ENCODE measurements around the gene UBE2E2.
"Not testable (repeated sequence)": the region's sequence is repeated elsewhere in the genome, so short reads cannot be mapped to it uniquely, and the experiment has no call there.

Gene UBE2E2

DNA sequence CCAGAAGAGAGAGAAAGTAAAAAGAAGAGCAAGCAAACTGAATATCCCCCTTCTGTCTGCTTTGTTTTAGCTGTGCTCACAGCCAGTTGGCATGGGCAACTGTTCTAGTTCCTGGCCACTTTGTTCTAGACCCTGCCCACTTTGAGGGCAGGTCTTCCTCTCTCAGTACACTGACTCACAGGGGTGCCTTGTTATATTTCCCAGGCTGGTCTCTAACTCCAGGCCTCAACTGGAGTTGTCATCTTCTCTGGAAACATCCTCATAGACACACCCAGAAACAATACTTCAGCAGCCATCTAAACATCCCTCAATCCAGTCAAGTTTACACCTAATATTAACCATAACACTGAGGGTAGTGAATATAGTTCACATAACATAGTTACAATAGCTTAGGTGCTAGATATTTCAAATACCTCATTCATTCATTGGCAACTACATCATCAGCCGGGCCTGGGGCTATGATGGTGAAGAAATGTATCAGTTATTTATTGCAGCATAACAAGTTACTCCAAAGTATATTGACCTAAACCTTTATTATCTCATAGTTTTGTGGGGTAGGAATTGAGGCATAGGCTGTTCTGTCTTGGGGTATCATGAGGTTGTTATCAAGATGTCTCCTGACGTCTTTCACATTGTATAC lies 106.0 kb downstream of the UBE2E2 start:
- ATAC-seq (no peak), DNase-seq (no peak)
- H3K4me1 Mint-ChIP-seq = peaks cover 10% of the 10 kb centered on the region
- peaks cover 0 to 9% of the 10 kb centered on the region in 2 donors for H3K9me3 Mint-ChIP-seq
- H3K27me3 Mint-ChIP-seq = no peaks in the 10 kb centered on the region
- no peak overlapping the region for H3K27ac Mint-ChIP-seq
- no peak overlapping the region for H3K4me3 Mint-ChIP-seq

DNA sequence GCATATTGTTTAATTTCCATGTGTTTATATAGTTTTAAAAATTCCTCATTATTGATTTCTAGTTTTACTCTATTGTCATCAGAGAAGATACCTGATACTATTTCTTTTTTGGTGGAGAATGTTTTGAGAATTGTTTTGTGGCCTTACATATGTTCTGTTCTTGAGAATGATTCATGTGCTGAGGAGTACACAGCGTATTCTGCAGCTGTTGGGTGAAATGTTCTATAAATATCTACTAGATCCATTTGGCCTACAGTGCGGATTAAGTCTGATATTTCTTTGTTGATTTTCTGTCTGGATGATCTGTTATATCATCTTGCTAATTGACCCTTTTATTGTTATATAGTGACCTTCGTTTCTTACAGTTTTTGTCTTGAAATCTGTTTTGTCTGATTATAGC lies 109.7 kb downstream of the UBE2E2 start:
- no peak for DNase-seq
- Mint-ChIP-seq H3K27ac (no peak overlapping the region), H3K27me3 (no peaks in the 10 kb centered on the region), H3K9me3 (peaks cover 9 to 30% of the 10 kb centered on the region in 2 donors), H3K4me3 (no peak overlapping the region), H3K4me1 (peaks cover 19% of the 10 kb centered on the region)
- ATAC-seq = no peak

DNA sequence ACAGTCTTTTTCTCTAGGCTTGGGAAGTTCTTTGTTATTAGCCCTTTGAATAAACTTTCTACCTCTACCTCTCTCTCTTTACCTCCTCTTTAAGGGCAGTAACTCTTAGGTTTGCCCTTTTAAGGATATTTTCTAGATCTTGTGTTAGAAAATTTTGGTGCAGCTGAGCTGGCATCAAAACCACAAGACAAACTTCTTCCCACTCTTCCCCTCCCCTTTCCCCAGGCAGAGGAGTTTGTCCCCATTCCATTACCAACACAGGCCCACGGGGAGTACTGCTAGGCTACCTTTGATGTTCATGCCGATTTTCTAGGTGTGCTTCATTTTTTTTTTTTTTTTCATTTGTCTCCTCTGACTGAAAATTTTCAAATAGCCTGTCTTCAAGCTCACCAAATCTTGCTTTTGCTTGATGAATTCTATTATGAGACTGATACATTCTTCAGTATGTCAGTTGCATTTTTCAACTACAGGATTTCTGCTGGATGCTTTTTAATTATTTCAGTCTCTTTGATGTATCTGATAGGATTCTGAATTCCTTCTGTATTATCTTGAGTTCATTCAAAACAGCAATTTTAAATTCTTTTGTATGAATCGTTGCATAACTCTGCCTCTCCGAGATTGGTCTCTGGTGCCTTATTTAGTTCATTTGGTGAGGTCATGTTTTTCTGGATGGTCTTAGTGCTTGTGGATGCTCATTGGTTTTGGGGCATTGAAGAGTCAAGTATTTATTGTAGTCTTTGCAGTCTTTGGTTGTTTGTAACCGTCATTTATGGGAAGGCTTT lies 112.0 kb downstream of the UBE2E2 start:
- no peak overlapping the region for H3K4me3 Mint-ChIP-seq
- peaks cover 8 to 38% of the 10 kb centered on the region in 2 donors for H3K9me3 Mint-ChIP-seq
- peaks cover 25% of the 10 kb centered on the region for H3K4me1 Mint-ChIP-seq
- peak overlapping the region in 1 of 2 donors; percentile 64 for H3K27ac Mint-ChIP-seq
- ATAC-seq (no peak), DNase-seq (no peak)
- no peaks in the 10 kb centered on the region for H3K27me3 Mint-ChIP-seq

DNA sequence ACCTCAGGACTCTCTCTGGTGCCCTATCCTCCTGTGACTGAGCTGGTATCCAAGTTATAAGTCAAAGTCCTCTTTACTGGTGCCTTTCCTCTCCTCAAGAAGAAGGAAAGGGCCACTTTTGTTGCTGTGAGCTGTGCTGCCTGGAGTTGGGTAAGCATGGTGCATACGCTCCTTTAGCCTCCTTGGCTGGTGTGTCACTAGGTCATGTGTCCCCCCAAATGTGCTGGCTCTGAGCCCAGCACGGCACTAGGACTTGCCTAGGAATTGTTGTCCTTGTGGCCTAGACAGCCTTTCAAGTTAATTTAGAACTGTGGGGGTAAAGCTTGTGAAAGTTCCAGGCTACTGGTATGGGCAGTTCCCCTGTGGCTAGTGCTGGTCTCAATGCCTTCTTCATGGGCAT lies 113.8 kb downstream of the UBE2E2 start:
- Mint-ChIP-seq H3K4me3 (no peak overlapping the region), H3K9me3 (peaks cover 4 to 38% of the 10 kb centered on the region in 2 donors), H3K27me3 (no peaks in the 10 kb centered on the region), H3K27ac (no peak overlapping the region), H3K4me1 (peaks cover 25% of the 10 kb centered on the region)
- no peak for ATAC-seq
- DNase-seq = no peak

DNA sequence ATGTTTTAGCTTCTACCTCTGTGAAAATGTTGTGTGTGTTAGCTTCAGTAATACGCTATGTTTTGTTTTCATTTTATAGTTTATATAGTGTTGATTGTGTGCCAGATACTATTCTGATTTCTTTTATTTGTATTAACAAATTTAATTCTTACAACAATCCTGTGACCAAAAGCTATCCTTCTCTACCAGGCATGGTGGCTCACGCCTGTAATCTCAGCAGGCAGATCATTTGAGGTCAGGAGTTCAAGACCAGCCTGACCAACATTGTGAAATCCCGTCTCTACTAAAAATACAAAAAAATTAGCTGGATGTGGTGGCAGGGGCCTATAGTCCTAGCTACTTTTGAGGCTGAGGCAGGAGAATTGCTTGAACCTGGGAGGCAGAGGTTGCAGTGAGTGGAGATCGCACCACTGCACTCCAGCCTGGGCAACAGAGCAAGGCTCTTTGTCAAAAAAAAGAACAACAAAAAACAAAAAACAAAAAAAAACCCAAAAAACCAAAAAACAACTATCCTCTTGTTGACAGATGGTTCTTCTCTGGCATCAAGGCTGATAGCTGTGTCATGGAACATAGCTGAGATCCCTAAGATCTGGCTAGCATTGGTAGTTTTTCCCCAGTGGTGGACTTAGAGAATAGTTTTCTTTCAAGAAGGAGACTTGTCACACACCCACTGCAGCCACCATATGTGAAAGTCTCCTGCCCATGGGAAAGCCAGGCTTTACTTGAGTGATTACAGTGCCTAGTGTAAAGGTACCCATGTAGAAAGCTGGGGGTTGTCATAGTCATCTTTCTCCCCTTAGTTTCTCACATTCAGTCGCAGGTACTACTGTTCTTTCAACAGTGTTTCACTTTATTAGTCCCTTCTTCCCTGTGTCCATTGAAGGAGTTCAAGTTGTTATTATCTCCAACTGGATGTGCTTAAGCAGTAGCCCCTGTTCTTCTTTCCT lies 116.5 kb downstream of the UBE2E2 start:
- DNase-seq = no peak
- peaks cover 20% of the 10 kb centered on the region for H3K4me1 Mint-ChIP-seq
- no peaks in the 10 kb centered on the region for H3K27me3 Mint-ChIP-seq
- H3K27ac Mint-ChIP-seq = no peak overlapping the region
- peak; percentile 26 for ATAC-seq
- H3K4me3 Mint-ChIP-seq = no peak overlapping the region
- H3K9me3 Mint-ChIP-seq = peaks cover 0 to 37% of the 10 kb centered on the region in 2 donors

DNA sequence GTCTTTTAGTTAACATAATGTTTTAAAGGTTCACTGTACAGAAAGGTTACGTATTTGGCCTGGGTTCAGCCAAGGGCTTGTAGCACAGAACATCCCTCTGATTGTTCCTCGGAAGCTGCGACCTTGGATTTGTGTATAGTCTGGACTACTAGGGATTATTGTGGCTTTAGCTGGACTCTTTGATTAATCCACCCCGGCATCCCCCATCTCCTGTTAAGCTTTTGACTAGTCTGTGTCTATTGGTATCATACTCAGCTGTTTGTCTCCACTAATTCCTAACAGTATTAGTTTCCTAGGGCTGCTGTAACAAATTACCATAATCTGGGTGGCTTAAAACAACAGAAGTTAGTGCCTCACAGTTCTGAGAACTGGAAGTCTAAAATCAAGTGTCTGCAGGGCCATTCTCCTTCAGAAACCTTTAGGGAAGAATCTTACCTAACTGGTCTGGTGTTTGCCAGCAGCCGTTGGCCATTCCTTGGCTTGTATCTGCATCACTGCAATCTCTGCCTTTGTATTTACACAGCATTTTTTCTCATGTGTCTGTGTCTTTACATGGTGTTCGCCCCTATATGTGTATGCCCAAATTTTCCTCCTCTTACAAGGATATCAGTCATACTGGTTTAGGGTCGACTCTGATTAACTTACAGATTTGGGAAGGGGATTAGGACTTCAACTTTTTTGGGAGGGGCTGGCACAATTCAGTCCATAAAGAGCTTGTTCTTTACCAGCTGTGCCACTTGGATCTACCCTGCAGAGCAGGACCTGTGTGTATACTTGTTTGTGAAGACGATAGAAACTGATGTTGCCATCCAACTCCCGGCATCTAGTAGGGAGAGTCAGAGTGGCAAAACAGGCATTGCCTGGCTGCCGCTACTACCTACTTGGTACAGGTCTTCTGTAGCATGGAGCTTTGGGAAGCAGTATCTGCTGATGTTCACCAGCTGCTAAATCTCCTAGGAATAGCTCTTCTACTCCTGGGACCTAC lies 117.8 kb downstream of the UBE2E2 start:
- ATAC-seq (no peak), DNase-seq (no peak)
- Mint-ChIP-seq H3K4me1 (peaks cover 19% of the 10 kb centered on the region), H3K4me3 (no peak overlapping the region), H3K27me3 (no peaks in the 10 kb centered on the region), H3K9me3 (peaks cover 0 to 27% of the 10 kb centered on the region in 2 donors), H3K27ac (no peak overlapping the region)

DNA sequence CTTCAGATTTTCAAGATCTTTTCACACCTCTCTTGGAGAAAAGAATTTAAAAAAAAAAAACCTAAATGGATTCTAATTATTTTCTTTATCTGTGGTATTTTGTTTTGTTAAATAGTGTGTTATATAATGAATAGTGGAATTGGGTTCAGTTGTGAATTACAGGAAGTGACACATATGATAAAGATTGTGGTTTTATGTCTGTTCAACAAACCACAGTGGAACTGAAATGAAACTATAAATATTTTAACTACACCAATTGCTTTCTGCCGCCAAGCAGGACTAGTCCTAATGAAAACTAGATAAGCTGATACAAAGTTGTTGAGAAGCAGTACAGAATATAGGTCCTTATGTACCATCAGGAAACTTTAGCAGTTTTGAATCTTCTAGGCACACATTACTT lies 121.6 kb downstream of the UBE2E2 start:
- Mint-ChIP-seq H3K4me1 (peaks cover 25% of the 10 kb centered on the region), H3K27ac (no peak overlapping the region), H3K9me3 (no peaks in the 10 kb centered on the region), H3K27me3 (no peaks in the 10 kb centered on the region), H3K4me3 (no peak overlapping the region)
- DNase-seq = no peak
- ATAC-seq = peak; percentile 72

DNA sequence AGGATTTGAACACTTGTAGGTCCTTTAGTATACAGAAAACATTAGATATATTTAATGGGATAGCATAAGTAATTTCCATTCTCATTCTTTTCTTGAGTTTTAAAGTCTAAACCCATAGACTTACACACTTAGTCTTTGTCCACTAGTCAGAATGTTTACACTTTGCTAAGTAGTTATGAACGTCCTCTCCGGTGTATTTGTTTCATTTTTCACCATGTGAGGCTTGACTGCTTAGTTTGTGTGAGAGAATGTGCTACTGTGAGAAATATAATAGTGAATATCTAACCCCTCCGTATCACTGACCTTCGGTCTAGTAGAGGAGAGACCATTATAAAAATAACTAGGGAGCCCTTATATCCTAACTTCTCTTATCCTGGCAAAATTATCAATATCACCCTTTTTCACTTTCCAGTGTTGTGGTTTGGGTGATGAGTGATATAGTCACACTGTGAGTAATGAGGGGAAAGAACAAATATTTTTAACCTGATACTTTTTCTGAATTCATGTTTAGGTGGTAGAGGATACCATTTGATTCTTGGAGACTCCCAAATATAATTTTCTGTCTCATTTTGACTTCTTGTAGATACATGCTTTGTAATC lies 122.4 kb downstream of the UBE2E2 start:
- DNase-seq (no peak), ATAC-seq (peak; percentile 83)
- Mint-ChIP-seq H3K27ac (peak overlapping the region in 1 of 2 donors; percentile 72), H3K4me1 (peaks cover 25% of the 10 kb centered on the region), H3K4me3 (peak overlapping the region in 1 of 2 donors; percentile 35), H3K9me3 (no peaks in the 10 kb centered on the region), H3K27me3 (no peaks in the 10 kb centered on the region)

DNA sequence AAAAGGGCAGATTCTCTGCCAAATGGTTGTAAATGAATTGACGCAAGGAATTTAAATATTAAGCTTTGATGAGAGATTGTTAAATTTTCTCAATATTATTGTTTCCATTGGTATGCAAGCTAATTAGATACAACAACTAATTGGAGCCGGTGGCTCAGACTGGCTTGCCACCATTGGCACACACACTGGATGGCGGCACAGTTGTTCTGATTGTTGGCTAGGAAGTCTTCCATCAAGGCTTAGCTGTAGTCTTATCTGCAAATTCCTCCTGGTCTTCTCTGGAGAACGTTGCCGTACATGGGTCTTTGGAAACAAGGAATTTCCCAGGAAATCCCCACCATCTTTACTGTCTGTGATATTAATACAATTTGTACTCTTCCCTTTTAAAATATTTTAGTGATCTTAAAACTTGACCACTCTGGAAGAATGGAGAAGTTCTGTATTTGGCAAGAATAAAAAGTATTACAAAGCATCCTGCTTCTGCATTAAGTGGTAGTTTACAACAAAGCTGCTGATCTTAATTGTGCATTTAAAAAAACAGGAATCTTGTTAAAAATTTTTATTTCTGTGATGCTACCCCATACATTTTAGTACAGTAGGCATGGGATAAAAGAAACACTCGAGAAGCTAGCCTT lies 126.5 kb downstream of the UBE2E2 start:
- Mint-ChIP-seq H3K4me1 (peaks cover 20% of the 10 kb centered on the region), H3K4me3 (no peak overlapping the region), H3K9me3 (no peaks in the 10 kb centered on the region), H3K27ac (no peak overlapping the region), H3K27me3 (no peaks in the 10 kb centered on the region)
- ATAC-seq (no peak), DNase-seq (no peak)

DNA sequence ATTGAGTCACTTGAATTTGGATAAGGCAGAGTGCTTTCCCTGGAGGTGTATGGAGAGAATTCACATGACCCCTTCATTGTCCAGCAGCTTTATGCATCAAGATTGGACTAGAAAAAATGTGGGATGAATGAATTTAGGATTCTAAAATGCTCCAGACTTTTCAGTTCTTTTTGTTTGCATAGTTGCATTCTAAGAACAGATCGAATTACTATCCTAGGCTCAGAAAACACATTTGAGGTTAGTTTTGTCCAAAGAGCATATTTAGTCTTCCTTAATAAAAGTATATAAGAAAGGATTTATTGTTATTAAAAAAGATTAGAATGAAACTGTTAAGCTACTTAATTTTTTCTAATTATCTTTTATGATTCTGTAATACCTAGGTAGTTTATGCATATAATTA lies 127.4 kb downstream of the UBE2E2 start:
- no peak overlapping the region for H3K4me3 Mint-ChIP-seq
- no peaks in the 10 kb centered on the region for H3K27me3 Mint-ChIP-seq
- no peak for DNase-seq
- no peaks in the 10 kb centered on the region for H3K9me3 Mint-ChIP-seq
- H3K4me1 Mint-ChIP-seq = peaks cover 16% of the 10 kb centered on the region
- no peak for ATAC-seq
- no peak overlapping the region for H3K27ac Mint-ChIP-seq

DNA sequence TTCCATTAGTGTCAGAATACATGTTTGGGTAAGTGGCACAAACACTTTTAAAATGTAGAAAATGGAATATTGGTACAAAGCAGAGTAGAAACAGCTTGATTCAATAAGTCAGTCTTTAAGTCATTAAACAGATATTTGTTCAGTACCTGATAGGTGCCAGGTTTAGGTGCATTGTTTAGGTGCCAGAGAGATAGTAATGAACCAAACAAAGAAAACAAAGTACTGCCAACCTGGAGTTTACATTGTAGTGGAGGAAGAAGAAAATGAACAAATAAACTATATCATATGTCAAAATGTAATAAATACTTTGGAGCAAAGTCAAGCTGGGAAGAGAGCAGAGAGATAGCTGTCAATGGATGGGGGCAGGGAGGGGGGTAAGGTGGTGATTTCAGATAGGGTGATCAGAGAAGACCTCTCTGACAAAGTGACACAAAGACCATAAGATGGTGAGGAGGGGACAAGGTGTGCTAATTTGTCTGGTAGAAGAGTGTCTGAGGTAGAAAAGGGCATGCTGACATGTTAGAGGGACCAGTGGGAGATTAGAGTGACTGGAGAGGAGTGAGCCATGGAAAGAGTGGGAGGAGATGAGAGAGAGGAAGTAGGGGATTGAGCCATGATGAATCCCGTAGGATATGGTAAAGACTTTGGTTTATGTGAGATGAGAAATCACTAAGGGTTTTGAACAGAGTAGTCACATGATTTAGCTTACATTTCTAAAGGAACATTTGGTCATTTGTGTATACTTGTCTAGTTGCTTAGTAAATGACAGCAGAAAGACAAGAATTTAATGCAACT lies 128.2 kb downstream of the UBE2E2 start:
- no peak overlapping the region for H3K4me3 Mint-ChIP-seq
- H3K27me3 Mint-ChIP-seq = no peaks in the 10 kb centered on the region
- no peak for DNase-seq
- H3K27ac Mint-ChIP-seq = no peak overlapping the region
- ATAC-seq = no peak
- no peaks in the 10 kb centered on the region for H3K9me3 Mint-ChIP-seq
- peaks cover 8% of the 10 kb centered on the region for H3K4me1 Mint-ChIP-seq

DNA sequence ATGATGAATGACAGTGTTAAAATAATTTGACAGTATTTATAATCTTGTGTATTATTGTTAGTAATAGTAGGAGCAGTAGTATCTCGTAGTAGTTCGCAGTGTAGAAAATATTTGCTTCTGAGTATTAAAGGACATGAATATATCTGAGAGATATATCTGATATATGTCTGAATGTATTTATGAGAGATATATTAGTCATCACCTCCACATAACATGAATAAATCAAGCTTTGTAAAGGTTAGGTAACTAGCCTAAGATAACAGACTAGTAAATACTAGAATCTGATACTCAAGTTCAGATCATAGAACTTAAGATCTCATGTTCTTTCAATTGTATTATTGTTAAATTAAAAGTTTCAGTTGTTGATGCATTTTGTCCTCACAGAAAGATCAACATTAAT lies 130.5 kb downstream of the UBE2E2 start:
- ATAC-seq = no peak
- H3K4me1 Mint-ChIP-seq = peaks cover 8% of the 10 kb centered on the region
- no peak overlapping the region for H3K4me3 Mint-ChIP-seq
- no peak for DNase-seq
- H3K9me3 Mint-ChIP-seq = no peaks in the 10 kb centered on the region
- no peak overlapping the region for H3K27ac Mint-ChIP-seq
- no peaks in the 10 kb centered on the region for H3K27me3 Mint-ChIP-seq

DNA sequence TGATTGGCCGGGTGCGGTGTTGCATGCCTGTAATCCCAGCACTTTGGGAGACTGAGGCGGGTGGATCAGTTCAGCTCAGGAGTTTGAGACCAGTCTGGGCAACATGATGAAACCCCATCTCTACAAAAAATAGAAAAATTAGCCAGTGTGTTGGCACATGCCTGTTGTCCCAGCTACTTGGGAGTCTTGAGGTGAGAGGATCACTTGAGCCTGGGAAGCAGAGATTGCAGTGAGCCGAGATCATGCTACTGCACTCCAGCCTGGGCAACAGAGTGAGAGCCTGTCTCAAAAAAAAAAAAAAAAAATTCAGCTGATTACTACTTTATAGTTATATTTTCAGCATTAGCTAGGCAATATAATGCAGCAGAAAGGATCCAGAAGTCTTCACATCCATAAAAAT lies 133.7 kb downstream of the UBE2E2 start:
- ATAC-seq, H3K9me3 Mint-ChIP-seq, H3K27ac Mint-ChIP-seq, H3K4me3 Mint-ChIP-seq, DNase-seq, H3K27me3 Mint-ChIP-seq: not testable (repeated sequence)
- H3K4me1 Mint-ChIP-seq = peaks cover 17% of the 10 kb centered on the region

Data from stimulated activated naive CD8-positive, alpha-beta T cell treated with anti-CD3 and anti-CD28 coated beads, Interleukin-15, amount 100 ng/mL, for 72 hours (primary cell).